H1 (cell line): ENCODE measurements around the gene TMEM108. TPM values are rescaled to one million over a fixed set of nuclear protein-coding genes. Genes with fewer than 3 reads are reported as not detected.

Experiments
- CTCF ChIA-PET: fragments of 300-600 bp; sonication (Branson Sonifier 250); formaldehyde crosslinking; loops from one replicate; lab custom pipeline; 2021; ENCODE audit not compliant: partially characterized antibody; lab: Charles Lee
- POLR2A ChIA-PET: fragments of 300-600 bp; sonication (Branson Sonifier 250); formaldehyde crosslinking; loops from one replicate; lab custom pipeline; 2021; ENCODE audit warnings: inconsistent platforms; ENCODE audit not compliant: partially characterized antibody; lab: Charles Lee
- DNase-seq, 2 experiments: peaks; one replicate each; pipeline versions ENCODE4 v3.0.0 to v3.0.0-alpha.2; 2010 to 2022; ENCODE audit warnings: low spot score in 2 of 2, low read depth in 1 of 2, mixed read lengths in 1 of 2
- FAIRE-seq: peaks from 2 replicates; lab custom pipeline; 2011; peaks lifted over from hg19 to GRCh38; lab: Jason Lieb, UNC
- H2AFZ ChIP-seq: 2 replicates; pipeline ENCODE4 v1.8.1; 2012; ENCODE audit warnings: low read length, inconsistent platforms
- H2AK5ac ChIP-seq: 2 replicates; pipeline ENCODE4 v1.6.1; 2013; ENCODE audit warnings: low read depth, low read length
- H2BK120ac ChIP-seq: replicated peaks from 2 replicates; pipeline ENCODE3; 2013; ENCODE audit warnings: low read depth, low read length, inconsistent platforms
- H2BK12ac ChIP-seq: 2 replicates; pipeline ENCODE4 v1.6.1; 2013; ENCODE audit warnings: low read depth, low read length
- H2BK15ac ChIP-seq: 2 replicates; pipeline ENCODE4 v1.6.1; 2013; ENCODE audit warnings: low read length
- H2BK20ac ChIP-seq: 2 replicates; pipeline ENCODE4 v1.6.1; 2013; ENCODE audit warnings: low read length
- H2BK5ac ChIP-seq: 2 replicates; pipeline ENCODE4 v1.6.1; 2013; ENCODE audit warnings: low read depth, low read length
- H3K14ac ChIP-seq: 2 replicates; pipeline ENCODE4 v1.6.1; 2013; ENCODE audit warnings: inconsistent platforms; ENCODE audit not compliant: insufficient read length
- H3K18ac ChIP-seq: 2 replicates; pipeline ENCODE4 v1.6.1; 2013; ENCODE audit warnings: low read length; ENCODE audit errors: extremely low read depth
- H3K23ac ChIP-seq: 2 replicates; pipeline ENCODE4 v1.6.1; 2013; ENCODE audit warnings: inconsistent platforms; ENCODE audit not compliant: insufficient read length
- H3K23me2 ChIP-seq: 2 replicates; pipeline ENCODE4 v1.6.1; 2013; ENCODE audit warnings: low read depth, low read length
- H3K27ac ChIP-seq: 2 replicates; pipeline ENCODE4 v1.6.1; 2011; ENCODE audit warnings: low read depth, low read length, inconsistent platforms
- H3K27me3 ChIP-seq, 4 experiments: replicated peaks in 1 of 4; 1 replicate in 1 of 4; 2 replicates in 3 of 4; pipeline versions ENCODE4 v1.6.1 to v1.8.1; 2011 to 2013; ENCODE audit warnings: low read length in 3 of 4, mild to moderate bottlenecking in 3 of 4, inconsistent platforms in 2 of 4, mixed read lengths in 2 of 4, moderate library complexity in 1 of 4; ENCODE audit not compliant: control insufficient read depth in 3 of 4, insufficient read depth in 3 of 4; ENCODE audit errors: extremely low read depth in 1 of 4
- H3K36me3 ChIP-seq, 4 experiments: 2 replicates each; pipeline versions ENCODE4 v1.6.1 to v1.8.1; 2011 to 2013; ENCODE audit warnings: mild to moderate bottlenecking in 4 of 4, low read length in 3 of 4, moderate library complexity in 2 of 4, control low read depth in 1 of 4, inconsistent platforms in 1 of 4; ENCODE audit not compliant: insufficient read depth in 4 of 4, control insufficient read depth in 2 of 4
- H3K4ac ChIP-seq: replicated peaks from 2 replicates; pipeline ENCODE3; 2013; ENCODE audit warnings: low read length, low read depth, mixed read lengths, inconsistent platforms; ENCODE audit not compliant: insufficient read length
- H3K4me1 ChIP-seq, 4 experiments: replicated peaks in 1 of 4; 1 replicate in 1 of 4; 2 replicates in 3 of 4; pipeline versions ENCODE4 v1.6.1 to v1.8.1; 2011 to 2013; ENCODE audit warnings: low read length in 3 of 4, inconsistent platforms in 2 of 4, mixed read lengths in 1 of 4; ENCODE audit not compliant: insufficient read depth in 4 of 4, control insufficient read depth in 3 of 4
- H3K4me2 ChIP-seq, 2 experiments: 2 replicates each; pipeline versions ENCODE4 v1.6.1 to v1.8.1; 2011 to 2013; ENCODE audit warnings: low read depth in 2 of 2, low read length in 2 of 2, control low read depth in 1 of 2, inconsistent platforms in 1 of 2, mild to moderate bottlenecking in 1 of 2; ENCODE audit not compliant: insufficient read depth in 1 of 2
- H3K4me3 ChIP-seq, 4 experiments: fragments of 200-600, 300-600 bp in 1 of 4; sonication (generic), shearing (Covaris generic), sonication (Bioruptor Twin) in 1 of 4; 2 replicates each; pipeline versions ENCODE4 v1.5.1 to v1.8.1; 2011 to 2016; ENCODE audit warnings: low read length in 4 of 4, low read depth in 3 of 4, control low read depth in 2 of 4, inconsistent platforms in 2 of 4, mild to moderate bottlenecking in 2 of 4, mixed read lengths in 1 of 4, moderate library complexity in 1 of 4; ENCODE audit not compliant: insufficient read depth in 2 of 4; ENCODE audit errors: extremely low read depth in 1 of 4
- H3K56ac ChIP-seq: replicated peaks from 2 replicates; pipeline ENCODE3; 2013; ENCODE audit warnings: low read depth, mild to moderate bottlenecking, mixed read lengths, low read length, inconsistent platforms; ENCODE audit not compliant: insufficient read length
- H3K79me1 ChIP-seq: 2 replicates; pipeline ENCODE4 v1.6.1; 2013; ENCODE audit warnings: low read depth, low read length, control low read depth
- H3K79me2 ChIP-seq, 2 experiments: 2 replicates each; pipeline versions ENCODE4 v1.6.1 to v1.8.1; 2012 to 2013; ENCODE audit warnings: low read length in 2 of 2, mild to moderate bottlenecking in 2 of 2, inconsistent platforms in 1 of 2; ENCODE audit not compliant: insufficient read depth in 2 of 2, control insufficient read depth in 1 of 2
- H3K9ac ChIP-seq, 4 experiments: replicated peaks in 1 of 4; 1 replicate in 1 of 4; 2 replicates in 3 of 4; pipeline versions ENCODE4 v1.6.1 to v1.8.1; 2011 to 2013; ENCODE audit warnings: low read depth in 3 of 4, low read length in 3 of 4, control low read depth in 2 of 4, mild to moderate bottlenecking in 2 of 4, moderate library complexity in 2 of 4, inconsistent platforms in 1 of 4; ENCODE audit errors: extremely low read depth in 1 of 4
- H3K9me3 ChIP-seq, 2 experiments: 2 replicates each; pipeline versions ENCODE4 v1.6.1 to v1.8.1; 2012 to 2013; ENCODE audit warnings: mild to moderate bottlenecking in 2 of 2, moderate library complexity in 2 of 2, control low read depth in 1 of 2, inconsistent platforms in 1 of 2, low read depth in 1 of 2, low read length in 1 of 2, mixed read lengths in 1 of 2; ENCODE audit not compliant: insufficient read depth in 2 of 2
- H4K20me1 ChIP-seq, 2 experiments: replicated peaks in 1 of 2; 2 replicates each; pipeline versions ENCODE3 to v1.8.1; 2011 to 2013; ENCODE audit warnings: inconsistent platforms in 2 of 2, low read length in 2 of 2, mild to moderate bottlenecking in 1 of 2; ENCODE audit not compliant: insufficient read depth in 2 of 2, control insufficient read depth in 1 of 2
- H4K5ac ChIP-seq: 2 replicates; pipeline ENCODE4 v1.6.1; 2013; ENCODE audit warnings: low read length, low read depth, mixed read lengths, inconsistent platforms; ENCODE audit not compliant: insufficient read length
- H4K8ac ChIP-seq: 2 replicates; pipeline ENCODE4 v1.8.0; 2013; ENCODE audit warnings: mild to moderate bottlenecking, moderate library complexity, low read length, inconsistent platforms; ENCODE audit not compliant: insufficient read depth; ENCODE audit errors: extremely low read depth
- H4K91ac ChIP-seq: replicated peaks from 2 replicates; pipeline ENCODE3; 2013; ENCODE audit warnings: low read length, mixed read lengths, inconsistent platforms; ENCODE audit not compliant: insufficient read length
- ATF2 ChIP-seq: IDR thresholded peaks from 2 replicates; pipeline ENCODE4 v1.6.1; 2012; ENCODE audit warnings: low read length, inconsistent platforms
- CTCF ChIP-seq, 3 experiments: IDR thresholded peaks; 1 replicate in 2 of 3; 2 replicates in 1 of 3; pipeline versions ENCODE4 v1.5.1 to v1.6.1; 2011; ENCODE audit warnings: low read length in 3 of 3, mild to moderate bottlenecking in 3 of 3, inconsistent platforms in 2 of 3, low read depth in 1 of 3, moderate library complexity in 1 of 3; ENCODE audit not compliant: insufficient read depth in 1 of 3; ENCODE audit errors: control extremely low read depth in 1 of 3
- GTF2F1 ChIP-seq: IDR thresholded peaks from 2 replicates; pipeline ENCODE4 v1.6.1; 2012; ENCODE audit warnings: low read depth, low read length, improper control_type of control experiment, borderline replicate concordance
- NRF1 ChIP-seq: IDR thresholded peaks from 2 replicates; pipeline ENCODE4 v1.6.1; 2011; ENCODE audit warnings: mild to moderate bottlenecking, low read depth, low read length, improper control_type of control experiment
- SAP30 ChIP-seq: fragments of 300-600 bp; sonication (generic); IDR thresholded peaks from 2 replicates; pipeline ENCODE4 v1.7.1; 2012; ENCODE audit warnings: low read length, moderate library complexity, mild to moderate bottlenecking, inconsistent platforms; ENCODE audit not compliant: insufficient read depth, insufficient replicate concordance
- WGBS, 2 experiments: shearing (Covaris generic) in 1 of 2; methylation state at CpG; one replicate each; pipeline versions ENCODE4 v1.1.6 to v1.1.7; 2013 to 2015; ENCODE audit warnings: low lambda C conversion rate in 2 of 2, mixed read lengths in 2 of 2, inconsistent platforms in 1 of 2, low coverage in 1 of 2, missing lambda C conversion rate in 1 of 2; ENCODE audit not compliant: insufficient replicate concordance in 2 of 2, insufficient coverage in 1 of 2, insufficient read length in 1 of 2; ENCODE audit errors: extremely low coverage in 1 of 2, missing lambda C conversion rate in 1 of 2; 5-methylcytosine and 5-hydroxymethylcytosine counted together
- polyA plus RNA-seq, 7 experiments: library from polyadenylated mRNA; depleted of rRNA in 3 of 7; stranded (reverse) in 5 of 7; unstranded in 2 of 7; fragments of >200 nt in 5 of 7; fragments of 200-250 nt in 2 of 7; gene quantifications; 1 replicate in 5 of 7; 2 replicates in 1 of 7; 4 replicates in 1 of 7; pipeline versions ENCODE4 v1.2.1 to v1.2.3, GENCODE V29; 2011 to 2013; ENCODE audit warnings: missing spikeins in 2 of 7, mixed read lengths in 2 of 7
- total RNA-seq: library from RNA; stranded (reverse); fragmentation: NEBNext Ultra II Directional; extraction: Animal tissue kit (Norgen Biotek cat#: 25700); gene quantifications from 2 replicates; pipeline ENCODE4 v1.2.1, GENCODE V29; 2021

Gene TMEM108
- total and polyA plus RNA-seq, 2 of the 8 experiments (the other 6 are each of a cell fraction or from before 2014, with no cell fraction given), result 14.3 to 16.2 TPM

GRCh38 chr3:133328373-133328772, 290.2 kb downstream of the TMEM108 start:
- Histone ChIP-seq H3K23me2 (no peaks in the 10 kb centered on the region), H2BK15ac (no peak overlapping the region), H2BK5ac (no peak overlapping the region), H3K9ac (no peak overlapping the region; a peak in 1 of 7 replicates), H2AK5ac (no peak overlapping the region), H4K91ac (no peak overlapping the region), H4K20me1 (no peaks in the 10 kb centered on the region), H3K27me3 (no peaks in the 10 kb centered on the region), H3K56ac (no peak overlapping the region), H3K18ac (no peak overlapping the region), H2AFZ (no peak overlapping the region), H3K4me2 (no peak overlapping the region), H3K79me1 (no peaks in the 10 kb centered on the region), H3K4me1 (no peaks in the 10 kb centered on the region; a peak in 1 of 7 replicates), H3K14ac (no peak overlapping the region), H3K79me2 (no peaks in the 10 kb centered on the region), H2BK120ac (no peak overlapping the region), H2BK20ac (no peak overlapping the region), H3K27ac (no peak overlapping the region), H3K23ac (no peak overlapping the region), H3K4me3 (no peak overlapping the region), H2BK12ac (no peak overlapping the region), H3K36me3 (no peaks in the 10 kb centered on the region), H3K4ac (no peak overlapping the region), H4K8ac (no peak overlapping the region), H3K9me3 (no peaks in the 10 kb centered on the region), H4K5ac (no peak overlapping the region)
- 100% methylated on average over 1 of the region's 1 CpG; no CpG with 5 or more reads in 1 of the 2 experiments for WGBS, 2 experiments
- CTCF ChIA-PET, result interaction anchor here (1.3 kb wide), 1 partner anchor 55 kb away, joined by 3 read pairs; no protein-coding TSS in a partner anchor
- FAIRE-seq (no peak), DNase-seq (no peak)
- POLR2A ChIA-PET, result no interaction called here
- TF ChIP-seq NRF1, result no peak
- TF ChIP-seq GTF2F1, result no peak
- TF ChIP-seq SAP30, result no peak
- TF ChIP-seq ATF2, result no peak
- TF ChIP-seq CTCF (IDR thresholded peaks at IDR 0.05; ENCODE audit: control extremely low read depth in 1 of 3, insufficient read depth in 1 of 3, low read depth in 1 of 3, low read length in 3 of 3), result no peak
